ENCODE data around the gene KCNC3. TPM values are rescaled to one million over a fixed set of nuclear protein-coding genes. Genes with fewer than 3 reads are reported as not detected.

KCNC3 gene
- polyA plus RNA-seq, 1 experiment = not detected

- no peak overlapping the region for H3K27ac ChIP-seq (ENCODE audit: low read depth, low read length)
- no peak for TF ChIP-seq CTCF (IDR thresholded peaks at IDR 0.05; ENCODE audit: low read depth, low read length)
- POLR2A ChIA-PET = interaction anchor here (0.6 kb wide), 1 partner anchor 98 kb away, joined by 4 read pairs; no protein-coding TSS in a partner anchor
- CTCF ChIA-PET = no interaction called here
- H3K9me3 ChIP-seq (ENCODE audit: control insufficient read depth, insufficient read depth, low read length) = peaks cover 17% of the 10 kb centered on the region
- no peak overlapping the region for H3K4me3 ChIP-seq (ENCODE audit: low read depth, low read length)
- DNase-seq (ENCODE audit: low read depth, low spot score) = no peak
- H3K27me3 ChIP-seq (ENCODE audit: control insufficient read depth, insufficient read depth, low read length) = peaks cover 36% of the 10 kb centered on the region
These were observed 3.7 kb downstream of the KCNC3 start for GRCh38 chr19:50325310-50326100.

- POLR2A ChIA-PET = no interaction called here
These were observed 4.8 kb downstream of the KCNC3 start for GRCh38 chr19:50324331-50324730.

GRCh38 chr19:50323782-50324133 lies 5.4 kb downstream of the KCNC3 start:
- Histone ChIP-seq H3K27me3 (ENCODE audit: control insufficient read depth, insufficient read depth, low read length) (peaks cover 22% of the 10 kb centered on the region), H3K4me3 (ENCODE audit: low read depth, low read length) (no peak overlapping the region), H3K9me3 (ENCODE audit: control insufficient read depth, insufficient read depth, low read length) (peaks cover 3% of the 10 kb centered on the region; the same call in 1 of the 2 replicates), H3K27ac (ENCODE audit: low read depth, low read length) (no peak overlapping the region)
- no peak for TF ChIP-seq CTCF (IDR thresholded peaks at IDR 0.05; ENCODE audit: low read depth, low read length)
- DNase-seq (ENCODE audit: low read depth, low spot score) = no peak
- ChIA-PET CTCF (no interaction called here), POLR2A (no interaction called here)

More at GRCh38 chr19:50324331-50324730, 4.8 kb downstream of the KCNC3 start:
- DNase-seq (ENCODE audit: low read depth, low spot score) = no peak
- H3K27ac ChIP-seq (ENCODE audit: low read depth, low read length) = no peak overlapping the region
- no peak for TF ChIP-seq CTCF (IDR thresholded peaks at IDR 0.05; ENCODE audit: low read depth, low read length)
- no peak overlapping the region for H3K4me3 ChIP-seq (ENCODE audit: low read depth, low read length)
- CTCF ChIA-PET = no interaction called here
- H3K9me3 ChIP-seq (ENCODE audit: control insufficient read depth, insufficient read depth, low read length) = peaks cover 7% of the 10 kb centered on the region
- peaks cover 24% of the 10 kb centered on the region for H3K27me3 ChIP-seq (ENCODE audit: control insufficient read depth, insufficient read depth, low read length)

- no peak for DNase-seq (ENCODE audit: low read depth, low spot score)
- Histone ChIP-seq H3K4me3 (ENCODE audit: low read depth, low read length) (no peak overlapping the region), H3K27ac (ENCODE audit: low read depth, low read length) (no peak overlapping the region), H3K9me3 (ENCODE audit: control insufficient read depth, insufficient read depth, low read length) (peaks cover 3% of the 10 kb centered on the region; the same call in 1 of the 2 replicates), H3K27me3 (ENCODE audit: control insufficient read depth, insufficient read depth, low read length) (peaks cover 20% of the 10 kb centered on the region)
- CTCF ChIA-PET = no interaction called here
- TF ChIP-seq CTCF (IDR thresholded peaks at IDR 0.05; ENCODE audit: low read depth, low read length) = no peak
- POLR2A ChIA-PET = no interaction called here
These were observed 6.0 kb downstream of the KCNC3 start for GRCh38 chr19:50322931-50323781.

GRCh38 chr19:50322234-50322633 lies 6.9 kb downstream of the KCNC3 start:
- no peak for TF ChIP-seq CTCF (IDR thresholded peaks at IDR 0.05; ENCODE audit: low read depth, low read length)
- no peak for DNase-seq (ENCODE audit: low read depth, low spot score)
- H3K4me3 ChIP-seq (ENCODE audit: low read depth, low read length) = no peak overlapping the region
- H3K9me3 ChIP-seq (ENCODE audit: control insufficient read depth, insufficient read depth, low read length) = peaks cover 3% of the 10 kb centered on the region; the same call in 1 of the 2 replicates
- peaks cover 15% of the 10 kb centered on the region for H3K27me3 ChIP-seq (ENCODE audit: control insufficient read depth, insufficient read depth, low read length)
- ChIA-PET POLR2A (no interaction called here), CTCF (no interaction called here)
- no peak overlapping the region for H3K27ac ChIP-seq (ENCODE audit: low read depth, low read length)
